ENCODE results near the gene FAM149A.

- TF ChIP-seq, protein P1, sequence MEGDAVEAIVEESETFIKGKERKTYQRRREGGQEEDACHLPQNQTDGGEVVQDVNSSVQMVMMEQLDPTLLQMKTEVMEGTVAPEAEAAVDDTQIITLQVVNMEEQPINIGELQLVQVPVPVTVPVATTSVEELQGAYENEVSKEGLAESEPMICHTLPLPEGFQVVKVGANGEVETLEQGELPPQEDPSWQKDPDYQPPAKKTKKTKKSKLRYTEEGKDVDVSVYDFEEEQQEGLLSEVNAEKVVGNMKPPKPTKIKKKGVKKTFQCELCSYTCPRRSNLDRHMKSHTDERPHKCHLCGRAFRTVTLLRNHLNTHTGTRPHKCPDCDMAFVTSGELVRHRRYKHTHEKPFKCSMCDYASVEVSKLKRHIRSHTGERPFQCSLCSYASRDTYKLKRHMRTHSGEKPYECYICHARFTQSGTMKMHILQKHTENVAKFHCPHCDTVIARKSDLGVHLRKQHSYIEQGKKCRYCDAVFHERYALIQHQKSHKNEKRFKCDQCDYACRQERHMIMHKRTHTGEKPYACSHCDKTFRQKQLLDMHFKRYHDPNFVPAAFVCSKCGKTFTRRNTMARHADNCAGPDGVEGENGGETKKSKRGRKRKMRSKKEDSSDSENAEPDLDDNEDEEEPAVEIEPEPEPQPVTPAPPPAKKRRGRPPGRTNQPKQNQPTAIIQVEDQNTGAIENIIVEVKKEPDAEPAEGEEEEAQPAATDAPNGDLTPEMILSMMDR (conservative IDR thresholded peaks at IDR 0.05; ENCODE audit: low read depth in 2 of 2): no peak
- TF ChIP-seq EZH2 (IDR thresholded peaks at IDR 0.05; ENCODE audit: low read depth, unreplicated experiment): no peak
- TF ChIP-seq, protein P2, sequence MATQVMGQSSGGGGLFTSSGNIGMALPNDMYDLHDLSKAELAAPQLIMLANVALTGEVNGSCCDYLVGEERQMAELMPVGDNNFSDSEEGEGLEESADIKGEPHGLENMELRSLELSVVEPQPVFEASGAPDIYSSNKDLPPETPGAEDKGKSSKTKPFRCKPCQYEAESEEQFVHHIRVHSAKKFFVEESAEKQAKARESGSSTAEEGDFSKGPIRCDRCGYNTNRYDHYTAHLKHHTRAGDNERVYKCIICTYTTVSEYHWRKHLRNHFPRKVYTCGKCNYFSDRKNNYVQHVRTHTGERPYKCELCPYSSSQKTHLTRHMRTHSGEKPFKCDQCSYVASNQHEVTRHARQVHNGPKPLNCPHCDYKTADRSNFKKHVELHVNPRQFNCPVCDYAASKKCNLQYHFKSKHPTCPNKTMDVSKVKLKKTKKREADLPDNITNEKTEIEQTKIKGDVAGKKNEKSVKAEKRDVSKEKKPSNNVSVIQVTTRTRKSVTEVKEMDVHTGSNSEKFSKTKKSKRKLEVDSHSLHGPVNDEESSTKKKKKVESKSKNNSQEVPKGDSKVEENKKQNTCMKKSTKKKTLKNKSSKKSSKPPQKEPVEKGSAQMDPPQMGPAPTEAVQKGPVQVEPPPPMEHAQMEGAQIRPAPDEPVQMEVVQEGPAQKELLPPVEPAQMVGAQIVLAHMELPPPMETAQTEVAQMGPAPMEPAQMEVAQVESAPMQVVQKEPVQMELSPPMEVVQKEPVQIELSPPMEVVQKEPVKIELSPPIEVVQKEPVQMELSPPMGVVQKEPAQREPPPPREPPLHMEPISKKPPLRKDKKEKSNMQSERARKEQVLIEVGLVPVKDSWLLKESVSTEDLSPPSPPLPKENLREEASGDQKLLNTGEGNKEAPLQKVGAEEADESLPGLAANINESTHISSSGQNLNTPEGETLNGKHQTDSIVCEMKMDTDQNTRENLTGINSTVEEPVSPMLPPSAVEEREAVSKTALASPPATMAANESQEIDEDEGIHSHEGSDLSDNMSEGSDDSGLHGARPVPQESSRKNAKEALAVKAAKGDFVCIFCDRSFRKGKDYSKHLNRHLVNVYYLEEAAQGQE (IDR thresholded peaks at IDR 0.05; ENCODE audit: unreplicated experiment): no peak
- TF ChIP-seq POLR2AphosphoS5 (IDR thresholded peaks at IDR 0.05; ENCODE audit: low read depth): no peak
- no peak for TF ChIP-seq JUNB (IDR thresholded peaks at IDR 0.05; ENCODE audit: unreplicated experiment)
- TF ChIP-seq EZH2phosphoT487 (IDR thresholded peaks at IDR 0.05; ENCODE audit: unreplicated experiment): no peak
- no peak for TF ChIP-seq CREB1 (CRISPR knock-in tag; IDR thresholded peaks at IDR 0.05; ENCODE audit: low read depth)
- TF ChIP-seq, protein P3, sequence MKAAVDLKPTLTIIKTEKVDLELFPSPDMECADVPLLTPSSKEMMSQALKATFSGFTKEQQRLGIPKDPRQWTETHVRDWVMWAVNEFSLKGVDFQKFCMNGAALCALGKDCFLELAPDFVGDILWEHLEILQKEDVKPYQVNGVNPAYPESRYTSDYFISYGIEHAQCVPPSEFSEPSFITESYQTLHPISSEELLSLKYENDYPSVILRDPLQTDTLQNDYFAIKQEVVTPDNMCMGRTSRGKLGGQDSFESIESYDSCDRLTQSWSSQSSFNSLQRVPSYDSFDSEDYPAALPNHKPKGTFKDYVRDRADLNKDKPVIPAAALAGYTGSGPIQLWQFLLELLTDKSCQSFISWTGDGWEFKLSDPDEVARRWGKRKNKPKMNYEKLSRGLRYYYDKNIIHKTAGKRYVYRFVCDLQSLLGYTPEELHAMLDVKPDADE (IDR thresholded peaks at IDR 0.05): no peak
Measured at GRCh38 chr4:186092296-186092695, 12.2 kb upstream of the FAM149A start.
